HepG2 (cell line): ENCODE data around the gene HAND1.

Experiments used
- ZC3H4 ChIP-seq: sonication (generic); formaldehyde crosslinking; IDR thresholded peaks from 2 replicates; pipeline ENCODE4 v1.4.0; 2020; ENCODE audit warnings: missing genetic modification reagents, borderline replicate concordance
- TF ChIP-seq, protein P1 (sequence below): sonication (generic); formaldehyde crosslinking; IDR thresholded peaks from 2 replicates; pipeline ENCODE4 v1.8.1; 2023; ENCODE audit warnings: missing genetic modification reagents, inconsistent platforms, borderline replicate concordance

DNA sequence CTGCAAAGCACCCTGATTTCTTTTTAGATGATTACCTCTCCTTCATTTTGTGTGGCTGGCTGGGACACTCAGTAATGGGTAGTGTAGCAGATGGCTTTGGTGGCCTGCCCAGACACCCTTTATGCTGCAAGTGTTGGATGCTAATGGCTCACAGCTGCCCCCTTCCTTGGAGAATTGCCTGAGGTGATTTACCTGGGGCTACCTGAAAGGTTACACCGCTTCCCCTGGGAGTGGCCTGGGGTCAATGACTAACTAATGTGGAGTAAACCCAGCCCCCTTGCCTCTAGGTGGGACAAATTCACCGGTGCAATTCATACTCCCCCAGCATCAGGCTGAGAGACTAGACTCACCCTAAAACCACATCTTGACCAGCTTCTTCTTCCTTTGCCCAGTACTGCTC is 23.5 kb upstream of the HAND1 start:
- TF ChIP-seq, protein P1, sequence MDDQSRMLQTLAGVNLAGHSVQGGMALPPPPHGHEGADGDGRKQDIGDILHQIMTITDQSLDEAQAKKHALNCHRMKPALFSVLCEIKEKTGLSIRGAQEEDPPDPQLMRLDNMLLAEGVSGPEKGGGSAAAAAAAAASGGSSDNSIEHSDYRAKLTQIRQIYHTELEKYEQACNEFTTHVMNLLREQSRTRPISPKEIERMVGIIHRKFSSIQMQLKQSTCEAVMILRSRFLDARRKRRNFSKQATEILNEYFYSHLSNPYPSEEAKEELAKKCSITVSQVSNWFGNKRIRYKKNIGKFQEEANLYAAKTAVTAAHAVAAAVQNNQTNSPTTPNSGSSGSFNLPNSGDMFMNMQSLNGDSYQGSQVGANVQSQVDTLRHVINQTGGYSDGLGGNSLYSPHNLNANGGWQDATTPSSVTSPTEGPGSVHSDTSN: no peak
- TF ChIP-seq ZC3H4 (CRISPR knock-in tag): no peak
